B cell (primary cell): Measurements from ENCODE around the gene USP14.

Source experiments
- EZH2 ChIP-seq: IDR thresholded peaks from 2 replicates; pipeline ENCODE4 v1.6.1; 2012; ENCODE audit warnings: borderline replicate concordance, low read depth, mild to moderate bottlenecking, moderate library complexity, low read length; ENCODE audit not compliant: insufficient read depth, poor library complexity, severe bottlenecking
- TF ChIP-seq, protein P1 (sequence below): fragments of 200-600 bp; IDR thresholded peaks from one replicate; pipeline ENCODE4 v1.8.0; 2022; ENCODE audit warnings: antibody characterized with exemption, mild to moderate bottlenecking

DNA sequence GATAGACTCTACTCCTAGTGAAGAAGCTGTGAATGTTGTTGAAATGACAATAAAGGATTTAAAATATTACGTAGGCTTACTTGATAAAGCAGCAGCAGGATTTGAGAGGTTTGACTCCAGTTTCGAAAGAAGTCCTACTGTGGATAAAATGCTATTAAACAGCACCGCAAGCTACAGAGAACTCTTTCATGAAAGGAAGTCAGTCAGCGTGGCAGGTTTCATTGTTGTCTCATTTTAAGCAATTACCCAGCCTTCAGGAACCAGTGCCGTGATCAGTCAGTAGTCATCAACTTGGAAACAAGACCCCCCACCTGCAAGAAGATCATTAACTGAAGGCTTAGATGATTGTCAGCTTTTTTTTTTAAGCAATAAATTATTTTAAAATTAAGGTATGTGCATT, 14.0 kb downstream of the USP14 start:
- TF ChIP-seq, protein P1, sequence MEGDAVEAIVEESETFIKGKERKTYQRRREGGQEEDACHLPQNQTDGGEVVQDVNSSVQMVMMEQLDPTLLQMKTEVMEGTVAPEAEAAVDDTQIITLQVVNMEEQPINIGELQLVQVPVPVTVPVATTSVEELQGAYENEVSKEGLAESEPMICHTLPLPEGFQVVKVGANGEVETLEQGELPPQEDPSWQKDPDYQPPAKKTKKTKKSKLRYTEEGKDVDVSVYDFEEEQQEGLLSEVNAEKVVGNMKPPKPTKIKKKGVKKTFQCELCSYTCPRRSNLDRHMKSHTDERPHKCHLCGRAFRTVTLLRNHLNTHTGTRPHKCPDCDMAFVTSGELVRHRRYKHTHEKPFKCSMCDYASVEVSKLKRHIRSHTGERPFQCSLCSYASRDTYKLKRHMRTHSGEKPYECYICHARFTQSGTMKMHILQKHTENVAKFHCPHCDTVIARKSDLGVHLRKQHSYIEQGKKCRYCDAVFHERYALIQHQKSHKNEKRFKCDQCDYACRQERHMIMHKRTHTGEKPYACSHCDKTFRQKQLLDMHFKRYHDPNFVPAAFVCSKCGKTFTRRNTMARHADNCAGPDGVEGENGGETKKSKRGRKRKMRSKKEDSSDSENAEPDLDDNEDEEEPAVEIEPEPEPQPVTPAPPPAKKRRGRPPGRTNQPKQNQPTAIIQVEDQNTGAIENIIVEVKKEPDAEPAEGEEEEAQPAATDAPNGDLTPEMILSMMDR, result no peak
- no peak for TF ChIP-seq EZH2
